ENCODE data around the gene PHACTR3. TPM values are rescaled to one million over a fixed set of nuclear protein-coding genes. Genes with fewer than 3 reads are reported as not detected.

PHACTR3 gene
- total RNA-seq, 1 donor from 2014 or later: not detected

- Mint-ChIP-seq H3K27ac (ENCODE audit: unreplicated experiment) (no peak overlapping the region), H3K36me3 (ENCODE audit: low read depth) (no peaks in the 10 kb centered on the region), H3K9me3 (ENCODE audit: low read depth) (no peaks in the 10 kb centered on the region), H3K4me1 (ENCODE audit: low read depth) (no peaks in the 10 kb centered on the region), H3K4me3 (ENCODE audit: unreplicated experiment) (no peak overlapping the region), H3K27me3 (ENCODE audit: low read depth) (peaks cover 75% of the 10 kb centered on the region)
- no peak for TF ChIP-seq CTCF (IDR thresholded peaks at IDR 0.05)
- DNase-seq (ENCODE audit: low spot score): no peak
These were observed 25.6 kb upstream of the PHACTR3 start for GRCh38 chr20:59578436-59579403.

DNA sequence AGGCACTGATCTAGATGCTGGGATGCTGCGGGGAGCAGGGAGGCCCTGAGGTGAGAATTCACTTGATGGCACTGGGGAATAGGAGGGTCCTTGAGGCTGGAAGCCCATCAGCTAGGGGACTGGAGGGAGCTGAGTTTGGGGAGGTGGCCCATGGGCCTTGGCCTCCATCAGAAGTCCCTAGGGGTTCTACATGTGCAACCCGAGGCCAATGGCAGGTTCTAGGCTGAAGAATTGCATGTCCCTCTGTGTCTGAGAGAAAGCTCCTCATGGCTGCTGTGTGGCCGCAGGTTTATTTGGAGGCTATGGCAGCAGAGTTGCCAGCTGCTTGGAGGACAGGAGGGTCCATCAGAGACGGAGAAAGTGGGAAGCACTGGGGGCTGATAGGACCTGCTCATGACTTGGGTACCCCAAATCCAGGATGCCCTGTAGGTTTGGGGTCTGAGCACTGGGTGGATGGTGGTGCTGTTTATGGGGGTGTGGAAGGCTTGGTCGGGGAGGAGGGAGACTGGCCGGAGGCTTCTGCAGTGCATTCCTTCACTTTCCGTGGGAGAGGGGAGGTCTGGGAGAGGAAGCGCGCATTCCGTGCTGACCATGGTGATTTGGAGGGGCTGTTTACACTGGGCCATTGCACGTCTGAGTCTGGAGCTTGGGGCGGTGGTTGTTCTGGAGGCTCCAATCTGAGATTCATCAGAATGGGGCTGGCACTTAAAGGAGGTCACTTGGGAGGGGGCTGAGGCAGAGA is 24.8 kb upstream of the PHACTR3 start:
- H3K27me3 Mint-ChIP-seq (ENCODE audit: low read depth): peaks cover 75% of the 10 kb centered on the region
- no peak overlapping the region for H3K27ac Mint-ChIP-seq (ENCODE audit: unreplicated experiment)
- no peak for TF ChIP-seq CTCF (IDR thresholded peaks at IDR 0.05)
- no peaks in the 10 kb centered on the region for H3K36me3 Mint-ChIP-seq (ENCODE audit: low read depth)
- no peaks in the 10 kb centered on the region for H3K9me3 Mint-ChIP-seq (ENCODE audit: low read depth)
- no peak overlapping the region for H3K4me3 Mint-ChIP-seq (ENCODE audit: unreplicated experiment)
- no peaks in the 10 kb centered on the region for H3K4me1 Mint-ChIP-seq (ENCODE audit: low read depth)
- no peak for DNase-seq (ENCODE audit: low spot score)

DNA sequence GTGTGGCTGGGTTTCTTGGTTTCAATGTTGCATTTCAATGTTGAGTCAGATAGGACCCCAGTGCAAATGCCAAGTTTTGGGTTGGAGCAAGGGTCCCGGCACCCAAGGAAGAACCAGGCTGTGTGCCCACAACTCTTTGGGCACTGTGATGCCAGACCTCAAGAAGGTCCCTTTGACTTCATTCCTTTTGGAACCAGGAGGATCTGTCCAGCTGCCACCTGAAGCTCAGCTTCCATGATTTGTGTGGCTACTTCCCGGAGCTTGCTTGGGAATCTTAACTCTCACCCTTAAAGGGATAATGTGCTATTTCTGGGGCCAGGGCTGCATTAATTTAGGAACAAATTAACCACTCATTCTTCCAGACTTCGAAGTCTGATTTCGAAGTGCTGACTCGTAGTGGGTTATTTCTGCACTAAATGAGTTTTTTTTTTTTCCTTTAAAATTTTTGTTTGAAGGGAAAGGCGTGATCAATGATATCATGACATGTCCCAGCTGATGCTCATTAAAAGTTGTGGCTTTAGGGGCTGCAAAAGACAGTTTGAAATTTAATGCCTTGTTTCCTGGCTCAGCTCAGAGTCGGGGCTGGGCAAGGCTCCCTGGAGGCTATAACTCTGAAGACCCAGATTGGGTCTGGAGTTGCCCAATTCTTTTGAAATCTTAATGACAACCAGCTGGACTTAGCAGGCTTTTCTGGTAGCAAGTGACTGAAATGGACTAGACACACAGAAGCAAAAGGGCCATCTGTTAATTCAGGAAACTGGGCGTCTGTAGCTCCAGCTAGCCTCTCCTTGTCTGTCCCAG is 24.0 kb upstream of the PHACTR3 start:
- H3K9me3 Mint-ChIP-seq (ENCODE audit: low read depth): no peaks in the 10 kb centered on the region
- no peak overlapping the region for H3K27ac Mint-ChIP-seq (ENCODE audit: unreplicated experiment)
- H3K4me3 Mint-ChIP-seq (ENCODE audit: unreplicated experiment): no peak overlapping the region
- DNase-seq (ENCODE audit: low spot score): no peak
- TF ChIP-seq CTCF (IDR thresholded peaks at IDR 0.05): no peak
- H3K4me1 Mint-ChIP-seq (ENCODE audit: low read depth): no peaks in the 10 kb centered on the region
- H3K36me3 Mint-ChIP-seq (ENCODE audit: low read depth): no peaks in the 10 kb centered on the region
- peaks cover 74% of the 10 kb centered on the region for H3K27me3 Mint-ChIP-seq (ENCODE audit: low read depth)

- Mint-ChIP-seq H3K4me1 (ENCODE audit: low read depth) (no peaks in the 10 kb centered on the region), H3K27me3 (ENCODE audit: low read depth) (peaks cover 71% of the 10 kb centered on the region)
- TF ChIP-seq CTCF (IDR thresholded peaks at IDR 0.05): no peak
These were observed 23.3 kb upstream of the PHACTR3 start for GRCh38 chr20:59580991-59581401.

More at GRCh38 chr20:59580991-59581401, 23.3 kb upstream of the PHACTR3 start:
- Mint-ChIP-seq H3K4me3 (ENCODE audit: unreplicated experiment) (no peak overlapping the region), H3K9me3 (ENCODE audit: low read depth) (no peaks in the 10 kb centered on the region), H3K36me3 (ENCODE audit: low read depth) (no peaks in the 10 kb centered on the region), H3K27ac (ENCODE audit: unreplicated experiment) (no peak overlapping the region)
- peak; percentile 58 for DNase-seq (ENCODE audit: low spot score)
